ENCODE results near the gene PRKD3. TPM values are rescaled to one million over a fixed set of nuclear protein-coding genes. Genes with fewer than 3 reads are reported as not detected.

The PRKD3 gene
- total RNA-seq, 1 donor = 77.9 TPM

GRCh38 chr2:37335604-37336003 lies 11.0 kb upstream of the PRKD3 start:
- no peak for DNase-seq (ENCODE audit: low read depth)
- TF ChIP-seq CTCF (IDR thresholded peaks at IDR 0.05; ENCODE audit: insufficient read depth, low read length) = no peak
- no peak overlapping the region for H3K4me3 ChIP-seq (ENCODE audit: low read depth, low read length)

GRCh38 chr2:37333256-37333655 lies 8.6 kb upstream of the PRKD3 start:
- no peak for TF ChIP-seq CTCF (IDR thresholded peaks at IDR 0.05; ENCODE audit: insufficient read depth, low read length)
- no peak for DNase-seq (ENCODE audit: low read depth)
- no peak overlapping the region for H3K4me3 ChIP-seq (ENCODE audit: low read depth, low read length)

DNA sequence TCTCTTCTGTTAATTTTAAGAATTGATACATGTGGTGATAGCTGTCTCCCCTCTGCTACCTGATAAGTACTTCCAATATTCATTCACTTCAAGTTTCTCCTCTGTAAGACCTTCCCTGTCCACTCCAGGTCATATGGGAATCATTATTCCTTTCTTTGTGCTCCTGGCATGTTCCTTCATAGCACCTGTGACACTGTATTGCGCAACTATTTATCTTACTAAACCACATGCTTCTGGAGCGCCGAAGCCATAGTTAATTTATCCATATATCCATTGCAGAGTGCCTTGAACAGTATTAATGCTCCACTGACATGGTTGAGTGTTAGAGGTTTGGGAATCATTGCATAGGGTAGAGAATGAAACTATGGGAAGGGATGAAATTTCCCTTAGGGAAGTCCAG lies 7.9 kb upstream of the PRKD3 start:
- TF ChIP-seq CTCF (IDR thresholded peaks at IDR 0.05; ENCODE audit: insufficient read depth, low read length) = no peak
- no peak overlapping the region for H3K4me3 ChIP-seq (ENCODE audit: low read depth, low read length)
- no peak for DNase-seq (ENCODE audit: low read depth)

DNA sequence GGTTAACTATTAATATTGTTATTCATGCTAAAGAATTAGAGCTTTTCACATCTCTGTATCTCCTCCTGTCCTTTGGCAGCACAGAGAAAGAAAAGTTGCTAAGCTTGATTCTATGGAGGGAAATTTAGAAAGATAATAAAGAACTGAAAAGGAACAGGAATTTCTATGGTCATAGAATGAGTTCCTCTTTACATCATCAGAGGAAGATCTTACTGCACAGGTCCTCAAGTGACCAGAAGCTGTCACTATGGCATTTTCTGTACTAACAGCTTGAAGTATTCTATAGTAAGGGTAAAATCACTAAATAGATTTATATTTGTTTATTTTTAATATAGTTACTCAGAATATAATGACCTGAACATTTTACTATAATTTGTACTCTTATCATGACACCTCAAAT lies 6.0 kb upstream of the PRKD3 start:
- no peak overlapping the region for H3K4me3 ChIP-seq (ENCODE audit: low read depth, low read length)
- no peak for DNase-seq (ENCODE audit: low read depth)
- no peak for TF ChIP-seq CTCF (IDR thresholded peaks at IDR 0.05; ENCODE audit: insufficient read depth, low read length)

- peak; percentile 22 for DNase-seq (ENCODE audit: low read depth)
- H3K4me3 ChIP-seq (ENCODE audit: low read depth, low read length) = no peak overlapping the region
- no peak for TF ChIP-seq CTCF (IDR thresholded peaks at IDR 0.05; ENCODE audit: insufficient read depth, low read length)
Measured at GRCh38 chr2:37326866-37327634, 2.4 kb upstream of the PRKD3 start.

DNA sequence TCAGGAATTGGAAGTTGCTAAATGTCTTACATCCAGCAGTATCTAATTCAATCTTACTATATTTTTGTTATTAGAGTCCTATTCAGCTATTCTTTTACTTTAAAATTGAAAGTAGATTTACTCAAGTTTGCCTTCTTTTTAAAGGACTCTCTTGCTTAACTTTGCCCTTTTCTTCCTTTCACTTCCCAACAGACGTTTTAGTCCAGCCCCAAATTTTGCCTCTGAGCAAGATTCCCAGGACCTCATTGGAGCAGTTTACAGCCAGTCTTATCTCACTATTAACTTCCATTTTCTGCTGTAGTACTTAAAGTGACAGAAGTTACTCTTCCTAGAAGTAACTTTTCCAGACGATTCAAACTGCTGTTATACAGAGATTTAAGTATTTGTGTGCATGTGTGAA lies 1.7 kb upstream of the PRKD3 start:
- peak overlapping the region; percentile 34 for H3K4me3 ChIP-seq (ENCODE audit: low read depth, low read length)
- peak; percentile 93 for DNase-seq (ENCODE audit: low read depth)
- no peak for TF ChIP-seq CTCF (IDR thresholded peaks at IDR 0.05; ENCODE audit: insufficient read depth, low read length)

DNA sequence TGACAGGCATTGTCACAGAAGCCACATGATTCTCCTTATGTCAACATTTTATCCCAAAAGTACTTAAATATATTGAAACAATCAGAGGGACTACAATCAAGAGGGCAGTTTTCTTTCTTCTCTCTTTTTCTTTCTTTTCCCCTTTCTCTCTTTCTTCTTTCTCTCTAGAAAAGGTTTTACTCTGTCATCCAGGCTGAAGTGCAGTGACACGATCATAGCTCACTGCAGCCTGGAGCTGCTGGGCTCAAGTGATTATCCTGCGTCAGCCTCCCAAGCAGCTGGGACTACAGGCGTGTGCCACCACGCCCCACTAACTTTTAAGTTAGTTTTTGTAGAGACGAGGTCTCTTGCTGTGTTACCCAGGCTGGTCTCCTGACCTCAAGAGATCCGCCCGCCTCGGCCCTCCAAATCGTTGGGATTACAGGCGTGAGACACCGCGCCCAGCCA lies 1.0 kb upstream of the PRKD3 start:
- DNase-seq (ENCODE audit: low read depth) = no peak
- TF ChIP-seq CTCF (IDR thresholded peaks at IDR 0.05; ENCODE audit: insufficient read depth, low read length) = no peak
- H3K4me3 ChIP-seq (ENCODE audit: low read depth, low read length) = peak overlapping the region; percentile 88

Measured in fibroblast of the aortic adventitia (primary cell).